Esophagus squamous epithelium (tissue), 5 donors: ENCODE results near the gene CDKAL1. TPM values are rescaled to one million over a fixed set of nuclear protein-coding genes. Genes with fewer than 3 reads are reported as not detected.

Experiments used
- DNase-seq: peaks from one replicate; lab custom pipeline; 2025; lab: John Stamatoyannopoulos, UW
- H3K27ac ChIP-seq, 4 donors: fragments of 200-600 bp; sonication (generic); one replicate each; pipeline ENCODE4 v1.5.1; 2016 to 2019; ENCODE audit warnings: mild to moderate bottlenecking in 1 of 4
- H3K27me3 ChIP-seq, 4 donors: fragments of 200-600 bp; sonication (generic); 1 replicate in 3 of 4; 2 replicates in 1 of 4; pipeline versions ENCODE4 v1.5.1 to v1.6.0; 2017 to 2021; ENCODE audit warnings: antibody characterized with exemption in 1 of 4
- H3K36me3 ChIP-seq, 3 donors: fragments of 200-600 bp; sonication (generic); one replicate each; pipeline ENCODE4 v1.5.1; 2016 to 2019
- H3K4me1 ChIP-seq, 3 donors: fragments of 200-600 bp; sonication (generic); one replicate each; pipeline ENCODE4 v1.5.1; 2017 to 2019
- H3K4me3 ChIP-seq, 4 donors: fragments of 200-600 bp; sonication (generic); 1 replicate in 3 of 4; 2 replicates in 1 of 4; pipeline ENCODE4 v1.5.1; 2016 to 2019; ENCODE audit warnings: mild to moderate bottlenecking in 2 of 4, moderate library complexity in 1 of 4
- H3K9me3 ChIP-seq, 3 donors: fragments of 200-600 bp; sonication (generic); one replicate each; pipeline ENCODE4 v1.5.1; 2016 to 2019
- POLR2A ChIP-seq, 4 donors: fragments of 450-650 bp; IDR thresholded peaks; one replicate each; pipeline ENCODE4 v1.6.1; 2017; ENCODE audit warnings: antibody characterized with exemption in 4 of 4, mild to moderate bottlenecking in 4 of 4, moderate library complexity in 3 of 4
- WGBS, 2 donors: methylation state at CpG; one replicate each; pipeline ENCODE4 v1.1.5; 2018; 5-methylcytosine and 5-hydroxymethylcytosine counted together
- intact Hi-C: fragments of 100-400 bp; cut with DNase I; formaldehyde crosslinking; loops from one replicate; pipeline ENCODE4 v1.15.0; 2022
- total RNA-seq, 4 donors: library from RNA; depleted of rRNA; stranded (reverse); fragments of >200 nt; gene quantifications; one replicate each; pipeline ENCODE4 v1.1.0, GENCODE V29; 2016
- TF ChIP-seq, protein P1 (sequence below), 6 experiments: fragments of 450-650 bp in 4 of 6; fragments of 200-600 bp in 2 of 6; sonication (generic) in 2 of 6; IDR thresholded peaks; one replicate each; pipeline ENCODE4 v1.5.1; 2016 to 2019; ENCODE audit warnings: antibody characterized with exemption in 6 of 6, mild to moderate bottlenecking in 4 of 6, moderate library complexity in 4 of 6
- donor health status: DM: yes; HTN: yes; CAD: no.

Gene CDKAL1
- total RNA-seq, 4 donors from 2014 or later = 6.5 to 13.0 (median 10.7) TPM

DNA sequence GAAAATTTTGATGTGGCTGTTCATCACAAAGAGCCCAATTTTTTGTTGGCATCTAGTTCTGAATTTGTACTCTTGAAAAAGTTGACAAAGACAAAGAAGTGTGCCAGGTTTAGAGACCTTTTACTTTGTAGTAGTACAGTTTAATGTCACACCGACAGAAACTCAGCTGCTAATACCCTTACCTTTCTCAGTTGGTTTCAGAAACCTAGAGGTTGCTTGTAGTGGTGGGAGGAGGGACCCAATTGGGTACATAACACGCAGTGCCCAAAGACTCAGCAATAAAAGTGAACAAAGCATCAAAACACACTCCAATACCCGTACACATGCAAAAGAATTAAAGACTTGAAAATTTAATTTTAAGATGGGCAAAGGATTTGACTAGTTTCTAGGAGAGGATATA, 203.7 kb downstream of the CDKAL1 start:
- H3K36me3 ChIP-seq = peaks cover 0 to 17% (median 0%) of the 10 kb centered on the region in 3 donors
- H3K4me1 ChIP-seq = no peaks in the 10 kb centered on the region
- no peak for DNase-seq
- H3K4me3 ChIP-seq = no peak overlapping the region
- 87 to 92% methylated on average over 3 of the region's 3 CpGs for WGBS, 2 donors
- TF ChIP-seq POLR2A (IDR thresholded peaks at IDR 0.05) = no peak
- TF ChIP-seq, protein P1, sequence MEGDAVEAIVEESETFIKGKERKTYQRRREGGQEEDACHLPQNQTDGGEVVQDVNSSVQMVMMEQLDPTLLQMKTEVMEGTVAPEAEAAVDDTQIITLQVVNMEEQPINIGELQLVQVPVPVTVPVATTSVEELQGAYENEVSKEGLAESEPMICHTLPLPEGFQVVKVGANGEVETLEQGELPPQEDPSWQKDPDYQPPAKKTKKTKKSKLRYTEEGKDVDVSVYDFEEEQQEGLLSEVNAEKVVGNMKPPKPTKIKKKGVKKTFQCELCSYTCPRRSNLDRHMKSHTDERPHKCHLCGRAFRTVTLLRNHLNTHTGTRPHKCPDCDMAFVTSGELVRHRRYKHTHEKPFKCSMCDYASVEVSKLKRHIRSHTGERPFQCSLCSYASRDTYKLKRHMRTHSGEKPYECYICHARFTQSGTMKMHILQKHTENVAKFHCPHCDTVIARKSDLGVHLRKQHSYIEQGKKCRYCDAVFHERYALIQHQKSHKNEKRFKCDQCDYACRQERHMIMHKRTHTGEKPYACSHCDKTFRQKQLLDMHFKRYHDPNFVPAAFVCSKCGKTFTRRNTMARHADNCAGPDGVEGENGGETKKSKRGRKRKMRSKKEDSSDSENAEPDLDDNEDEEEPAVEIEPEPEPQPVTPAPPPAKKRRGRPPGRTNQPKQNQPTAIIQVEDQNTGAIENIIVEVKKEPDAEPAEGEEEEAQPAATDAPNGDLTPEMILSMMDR (IDR thresholded peaks at IDR 0.05) = no peak
- H3K27me3 ChIP-seq = no peaks in the 10 kb centered on the region
- H3K27ac ChIP-seq = no peak overlapping the region
- intact Hi-C loops = no loop called here
- no peaks in the 10 kb centered on the region for H3K9me3 ChIP-seq

DNA sequence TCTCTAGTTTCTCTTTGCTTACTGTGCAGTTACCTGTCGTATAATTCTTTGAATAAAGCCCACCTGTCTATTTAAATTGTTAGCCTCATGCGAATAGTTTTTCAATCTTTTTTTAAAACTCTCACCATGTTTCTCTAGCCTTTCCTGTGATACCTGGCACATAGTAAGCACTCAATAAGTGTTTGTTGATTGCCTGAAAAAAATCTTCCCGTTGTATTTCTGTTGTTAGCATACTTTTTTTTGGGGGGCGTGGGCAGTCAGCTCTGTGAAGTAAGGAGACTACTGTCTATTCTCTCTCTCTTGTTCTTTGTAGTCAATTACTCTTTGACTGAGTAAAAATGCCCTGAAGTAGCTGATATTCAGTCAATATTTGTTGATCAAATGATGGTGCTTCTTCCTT, 205.8 kb downstream of the CDKAL1 start:
- Histone ChIP-seq H3K27ac (no peak overlapping the region), H3K9me3 (no peaks in the 10 kb centered on the region), H3K27me3 (no peaks in the 10 kb centered on the region), H3K36me3 (peaks cover 0 to 17% (median 0%) of the 10 kb centered on the region in 3 donors), H3K4me3 (no peak overlapping the region), H3K4me1 (no peaks in the 10 kb centered on the region)
- DNase-seq = no peak
- TF ChIP-seq, protein P1 (IDR thresholded peaks at IDR 0.05) = no peak
- no peak for TF ChIP-seq POLR2A (IDR thresholded peaks at IDR 0.05)
- 90 to 99% methylated on average over 4 of the region's 4 CpGs for WGBS, 2 donors
- intact Hi-C loops = no loop called here

DNA sequence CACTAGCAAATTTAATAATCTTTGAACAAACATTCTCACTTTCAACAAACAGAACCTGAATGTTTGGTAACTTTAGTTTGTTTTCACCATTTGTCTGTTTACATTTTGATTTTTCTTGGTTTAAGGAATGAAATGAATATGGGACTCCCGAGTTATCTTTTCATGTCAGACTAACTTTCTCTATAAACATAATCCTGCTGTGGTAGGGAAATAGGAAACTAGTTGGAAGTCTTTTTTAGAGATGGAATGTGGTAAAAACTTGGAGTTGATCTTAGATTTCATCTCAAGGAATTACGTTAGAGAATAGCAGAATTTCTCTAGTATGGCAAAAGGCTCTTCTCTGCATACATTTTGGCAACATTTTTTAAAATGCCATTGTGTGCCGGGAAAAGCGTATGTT, 206.5 kb downstream of the CDKAL1 start:
- no peak for TF ChIP-seq POLR2A (IDR thresholded peaks at IDR 0.05)
- TF ChIP-seq, protein P1 (IDR thresholded peaks at IDR 0.05) = no peak
- 82 to 84% methylated on average over 4 of the region's 4 CpGs for WGBS, 2 donors
- no peaks in the 10 kb centered on the region for H3K9me3 ChIP-seq

DNA sequence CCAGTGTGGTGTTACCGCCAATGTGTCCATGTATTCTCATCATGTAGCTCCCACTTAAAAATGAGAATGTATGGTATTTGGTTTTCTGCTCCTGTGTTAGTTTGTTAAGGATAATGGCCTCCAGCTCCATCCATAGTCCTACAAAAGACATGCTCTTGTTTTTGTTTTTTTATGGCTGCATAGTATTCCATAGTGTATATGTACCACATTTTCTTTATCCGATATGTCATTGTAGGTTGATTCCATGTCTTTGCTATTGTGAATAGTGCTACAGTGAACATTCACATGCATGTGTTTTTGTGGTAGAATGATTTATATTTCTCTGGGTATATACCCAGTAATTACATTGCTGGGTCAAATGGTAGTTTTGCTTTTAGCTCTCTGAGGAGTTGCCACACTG, 207.2 kb downstream of the CDKAL1 start:
- TF ChIP-seq, protein P1 (IDR thresholded peaks at IDR 0.05) = no peak
- TF ChIP-seq POLR2A (IDR thresholded peaks at IDR 0.05) = no peak
- H3K4me3 ChIP-seq = no peak overlapping the region
- intact Hi-C loops = no loop called here
- no peaks in the 10 kb centered on the region for H3K4me1 ChIP-seq
- 94 to 98% methylated on average over 2 of the region's 2 CpGs for WGBS, 2 donors
- H3K36me3 ChIP-seq = peaks cover 0 to 17% (median 0%) of the 10 kb centered on the region in 3 donors
- H3K9me3 ChIP-seq = no peaks in the 10 kb centered on the region
- no peak for DNase-seq
- no peak overlapping the region for H3K27ac ChIP-seq
- H3K27me3 ChIP-seq = no peaks in the 10 kb centered on the region

More for the DNA sequence above, 206.5 kb downstream of the CDKAL1 start:
- no peak for DNase-seq
- Histone ChIP-seq H3K4me3 (no peak overlapping the region), H3K27me3 (no peaks in the 10 kb centered on the region), H3K27ac (no peak overlapping the region), H3K36me3 (peaks cover 0 to 17% (median 0%) of the 10 kb centered on the region in 3 donors), H3K4me1 (no peaks in the 10 kb centered on the region)
- intact Hi-C loops = no loop called here

DNA sequence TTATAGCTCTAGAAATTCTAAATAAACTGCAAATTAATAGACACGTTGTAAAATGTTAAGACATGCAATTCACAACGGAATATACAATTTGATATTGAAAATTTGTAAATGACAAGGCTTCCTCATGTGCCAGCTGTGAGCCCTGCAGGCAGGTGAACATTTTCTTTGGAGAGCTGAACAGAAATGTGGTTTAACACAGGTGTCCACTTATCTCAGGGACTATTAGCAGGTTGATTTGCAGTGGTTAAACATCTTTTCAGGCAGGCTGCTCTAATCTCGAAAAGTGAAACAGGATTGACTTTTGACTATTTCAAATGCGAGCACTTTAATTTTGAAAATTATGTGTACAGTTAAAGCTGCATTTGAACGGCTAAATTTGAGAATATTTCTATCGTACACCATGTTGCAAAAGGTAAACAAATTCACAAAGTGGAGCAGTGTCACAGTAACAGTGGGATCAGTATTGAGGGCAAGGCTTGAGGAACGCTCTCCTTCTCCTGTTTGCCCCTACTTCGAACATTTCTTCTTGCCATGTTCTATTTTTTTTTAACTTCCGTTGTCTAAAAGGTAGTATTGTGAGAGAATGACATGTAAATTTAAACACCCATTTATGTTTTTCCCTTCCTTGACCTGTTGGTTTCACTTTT, 210.8 kb downstream of the CDKAL1 start:
- no peak for DNase-seq
- no peak overlapping the region for H3K4me3 ChIP-seq
- intact Hi-C loops = no loop called here
- H3K36me3 ChIP-seq = peaks cover 0 to 10% (median 0%) of the 10 kb centered on the region in 3 donors
- H3K9me3 ChIP-seq = no peaks in the 10 kb centered on the region
- whole genome bisulfite sequencing, 2 donors = 81 to 91% methylated on average over 9 of the region's 9 CpGs
- H3K4me1 ChIP-seq = no peaks in the 10 kb centered on the region
- H3K27me3 ChIP-seq = no peaks in the 10 kb centered on the region
- no peak overlapping the region for H3K27ac ChIP-seq
- no peak for TF ChIP-seq POLR2A (IDR thresholded peaks at IDR 0.05)
- TF ChIP-seq, protein P1 (IDR thresholded peaks at IDR 0.05) = no peak
